H1 (cell line): ENCODE measurements around the gene NMB. TPM values are rescaled to one million over a fixed set of nuclear protein-coding genes. Genes with fewer than 3 reads are reported as not detected.

Source experiments
- CTCF ChIA-PET: fragments of 300-600 bp; sonication (Branson Sonifier 250); formaldehyde crosslinking; loops from one replicate; lab custom pipeline; 2021; ENCODE audit not compliant: partially characterized antibody; lab: Charles Lee
- POLR2A ChIA-PET: fragments of 300-600 bp; sonication (Branson Sonifier 250); formaldehyde crosslinking; loops from one replicate; lab custom pipeline; 2021; ENCODE audit warnings: inconsistent platforms; ENCODE audit not compliant: partially characterized antibody; lab: Charles Lee
- DNase-seq, 2 experiments: peaks; one replicate each; pipeline versions ENCODE4 v3.0.0 to v3.0.0-alpha.2; 2010 to 2022; ENCODE audit warnings: low spot score in 2 of 2, low read depth in 1 of 2, mixed read lengths in 1 of 2
- FAIRE-seq: peaks from 2 replicates; lab custom pipeline; 2011; peaks lifted over from hg19 to GRCh38; lab: Jason Lieb, UNC
- H2AFZ ChIP-seq: 2 replicates; pipeline ENCODE4 v1.8.1; 2012; ENCODE audit warnings: low read length, inconsistent platforms
- H2AK5ac ChIP-seq: 2 replicates; pipeline ENCODE4 v1.6.1; 2013; ENCODE audit warnings: low read depth, low read length
- H2BK120ac ChIP-seq: replicated peaks from 2 replicates; pipeline ENCODE3; 2013; ENCODE audit warnings: low read depth, low read length, inconsistent platforms
- H2BK12ac ChIP-seq: 2 replicates; pipeline ENCODE4 v1.6.1; 2013; ENCODE audit warnings: low read depth, low read length
- H2BK15ac ChIP-seq: 2 replicates; pipeline ENCODE4 v1.6.1; 2013; ENCODE audit warnings: low read length
- H2BK20ac ChIP-seq: 2 replicates; pipeline ENCODE4 v1.6.1; 2013; ENCODE audit warnings: low read length
- H2BK5ac ChIP-seq: 2 replicates; pipeline ENCODE4 v1.6.1; 2013; ENCODE audit warnings: low read depth, low read length
- H3K14ac ChIP-seq: 2 replicates; pipeline ENCODE4 v1.6.1; 2013; ENCODE audit warnings: inconsistent platforms; ENCODE audit not compliant: insufficient read length
- H3K18ac ChIP-seq: 2 replicates; pipeline ENCODE4 v1.6.1; 2013; ENCODE audit warnings: low read length; ENCODE audit errors: extremely low read depth
- H3K23ac ChIP-seq: 2 replicates; pipeline ENCODE4 v1.6.1; 2013; ENCODE audit warnings: inconsistent platforms; ENCODE audit not compliant: insufficient read length
- H3K23me2 ChIP-seq: 2 replicates; pipeline ENCODE4 v1.6.1; 2013; ENCODE audit warnings: low read depth, low read length
- H3K27ac ChIP-seq: 2 replicates; pipeline ENCODE4 v1.6.1; 2011; ENCODE audit warnings: low read depth, low read length, inconsistent platforms
- H3K27me3 ChIP-seq, 4 experiments: replicated peaks in 1 of 4; 1 replicate in 1 of 4; 2 replicates in 3 of 4; pipeline versions ENCODE4 v1.6.1 to v1.8.1; 2011 to 2013; ENCODE audit warnings: low read length in 3 of 4, mild to moderate bottlenecking in 3 of 4, inconsistent platforms in 2 of 4, mixed read lengths in 2 of 4, moderate library complexity in 1 of 4; ENCODE audit not compliant: control insufficient read depth in 3 of 4, insufficient read depth in 3 of 4; ENCODE audit errors: extremely low read depth in 1 of 4
- H3K36me3 ChIP-seq, 4 experiments: 2 replicates each; pipeline versions ENCODE4 v1.6.1 to v1.8.1; 2011 to 2013; ENCODE audit warnings: mild to moderate bottlenecking in 4 of 4, low read length in 3 of 4, moderate library complexity in 2 of 4, control low read depth in 1 of 4, inconsistent platforms in 1 of 4; ENCODE audit not compliant: insufficient read depth in 4 of 4, control insufficient read depth in 2 of 4
- H3K4ac ChIP-seq: replicated peaks from 2 replicates; pipeline ENCODE3; 2013; ENCODE audit warnings: low read length, low read depth, mixed read lengths, inconsistent platforms; ENCODE audit not compliant: insufficient read length
- H3K4me1 ChIP-seq, 4 experiments: replicated peaks in 1 of 4; 1 replicate in 1 of 4; 2 replicates in 3 of 4; pipeline versions ENCODE4 v1.6.1 to v1.8.1; 2011 to 2013; ENCODE audit warnings: low read length in 3 of 4, inconsistent platforms in 2 of 4, mixed read lengths in 1 of 4; ENCODE audit not compliant: insufficient read depth in 4 of 4, control insufficient read depth in 3 of 4
- H3K4me2 ChIP-seq, 2 experiments: 2 replicates each; pipeline versions ENCODE4 v1.6.1 to v1.8.1; 2011 to 2013; ENCODE audit warnings: low read depth in 2 of 2, low read length in 2 of 2, control low read depth in 1 of 2, inconsistent platforms in 1 of 2, mild to moderate bottlenecking in 1 of 2; ENCODE audit not compliant: insufficient read depth in 1 of 2
- H3K4me3 ChIP-seq, 4 experiments: fragments of 200-600, 300-600 bp in 1 of 4; sonication (generic), shearing (Covaris generic), sonication (Bioruptor Twin) in 1 of 4; 2 replicates each; pipeline versions ENCODE4 v1.5.1 to v1.8.1; 2011 to 2016; ENCODE audit warnings: low read length in 4 of 4, low read depth in 3 of 4, control low read depth in 2 of 4, inconsistent platforms in 2 of 4, mild to moderate bottlenecking in 2 of 4, mixed read lengths in 1 of 4, moderate library complexity in 1 of 4; ENCODE audit not compliant: insufficient read depth in 2 of 4; ENCODE audit errors: extremely low read depth in 1 of 4
- H3K56ac ChIP-seq: replicated peaks from 2 replicates; pipeline ENCODE3; 2013; ENCODE audit warnings: low read depth, mild to moderate bottlenecking, mixed read lengths, low read length, inconsistent platforms; ENCODE audit not compliant: insufficient read length
- H3K79me1 ChIP-seq: 2 replicates; pipeline ENCODE4 v1.6.1; 2013; ENCODE audit warnings: low read depth, low read length, control low read depth
- H3K79me2 ChIP-seq, 2 experiments: 2 replicates each; pipeline versions ENCODE4 v1.6.1 to v1.8.1; 2012 to 2013; ENCODE audit warnings: low read length in 2 of 2, mild to moderate bottlenecking in 2 of 2, inconsistent platforms in 1 of 2; ENCODE audit not compliant: insufficient read depth in 2 of 2, control insufficient read depth in 1 of 2
- H3K9ac ChIP-seq, 4 experiments: replicated peaks in 1 of 4; 1 replicate in 1 of 4; 2 replicates in 3 of 4; pipeline versions ENCODE4 v1.6.1 to v1.8.1; 2011 to 2013; ENCODE audit warnings: low read depth in 3 of 4, low read length in 3 of 4, control low read depth in 2 of 4, mild to moderate bottlenecking in 2 of 4, moderate library complexity in 2 of 4, inconsistent platforms in 1 of 4; ENCODE audit errors: extremely low read depth in 1 of 4
- H3K9me3 ChIP-seq, 2 experiments: 2 replicates each; pipeline versions ENCODE4 v1.6.1 to v1.8.1; 2012 to 2013; ENCODE audit warnings: mild to moderate bottlenecking in 2 of 2, moderate library complexity in 2 of 2, control low read depth in 1 of 2, inconsistent platforms in 1 of 2, low read depth in 1 of 2, low read length in 1 of 2, mixed read lengths in 1 of 2; ENCODE audit not compliant: insufficient read depth in 2 of 2
- H4K20me1 ChIP-seq, 2 experiments: replicated peaks in 1 of 2; 2 replicates each; pipeline versions ENCODE3 to v1.8.1; 2011 to 2013; ENCODE audit warnings: inconsistent platforms in 2 of 2, low read length in 2 of 2, mild to moderate bottlenecking in 1 of 2; ENCODE audit not compliant: insufficient read depth in 2 of 2, control insufficient read depth in 1 of 2
- H4K5ac ChIP-seq: 2 replicates; pipeline ENCODE4 v1.6.1; 2013; ENCODE audit warnings: low read length, low read depth, mixed read lengths, inconsistent platforms; ENCODE audit not compliant: insufficient read length
- H4K8ac ChIP-seq: 2 replicates; pipeline ENCODE4 v1.8.0; 2013; ENCODE audit warnings: mild to moderate bottlenecking, moderate library complexity, low read length, inconsistent platforms; ENCODE audit not compliant: insufficient read depth; ENCODE audit errors: extremely low read depth
- H4K91ac ChIP-seq: replicated peaks from 2 replicates; pipeline ENCODE3; 2013; ENCODE audit warnings: low read length, mixed read lengths, inconsistent platforms; ENCODE audit not compliant: insufficient read length
- GTF2F1 ChIP-seq: IDR thresholded peaks from 2 replicates; pipeline ENCODE4 v1.6.1; 2012; ENCODE audit warnings: low read depth, low read length, improper control_type of control experiment, borderline replicate concordance
- POLR2A ChIP-seq, 2 experiments: IDR thresholded peaks; 1 replicate in 1 of 2; 2 replicates in 1 of 2; pipeline ENCODE4 v1.6.1; 2011; ENCODE audit warnings: low read depth in 2 of 2, low read length in 2 of 2, mild to moderate bottlenecking in 2 of 2; ENCODE audit errors: control extremely low read depth in 1 of 2
- WGBS, 2 experiments: shearing (Covaris generic) in 1 of 2; methylation state at CpG; one replicate each; pipeline versions ENCODE4 v1.1.6 to v1.1.7; 2013 to 2015; ENCODE audit warnings: low lambda C conversion rate in 2 of 2, mixed read lengths in 2 of 2, inconsistent platforms in 1 of 2, low coverage in 1 of 2, missing lambda C conversion rate in 1 of 2; ENCODE audit not compliant: insufficient replicate concordance in 2 of 2, insufficient coverage in 1 of 2, insufficient read length in 1 of 2; ENCODE audit errors: extremely low coverage in 1 of 2, missing lambda C conversion rate in 1 of 2; 5-methylcytosine and 5-hydroxymethylcytosine counted together
- polyA plus RNA-seq, 7 experiments: library from polyadenylated mRNA; depleted of rRNA in 3 of 7; stranded (reverse) in 5 of 7; unstranded in 2 of 7; fragments of >200 nt in 5 of 7; fragments of 200-250 nt in 2 of 7; gene quantifications; 1 replicate in 5 of 7; 2 replicates in 1 of 7; 4 replicates in 1 of 7; pipeline versions ENCODE4 v1.2.1 to v1.2.3, GENCODE V29; 2011 to 2013; ENCODE audit warnings: missing spikeins in 2 of 7, mixed read lengths in 2 of 7
- total RNA-seq: library from RNA; stranded (reverse); fragmentation: NEBNext Ultra II Directional; extraction: Animal tissue kit (Norgen Biotek cat#: 25700); gene quantifications from 2 replicates; pipeline ENCODE4 v1.2.1, GENCODE V29; 2021

The NMB gene
- total and polyA plus RNA-seq, 2 of the 8 experiments (the other 6 are each of a cell fraction or from before 2014, with no cell fraction given) = 9.3 to 13.6 TPM

GRCh38 chr15:84605554-84605882 is 52.5 kb downstream of the NMB start:
- Histone ChIP-seq H2BK12ac (peak overlapping the region; percentile 7), H3K79me1 (peaks cover 7% of the 10 kb centered on the region), H3K56ac (no peak overlapping the region), H3K18ac (no peak overlapping the region; the same call in 1 of the 2 replicates), H4K91ac (no peak overlapping the region), H3K4me1 (peaks cover 9 to 28% (median 25%) of the 10 kb centered on the region in 4 experiments), H3K4ac (no peak overlapping the region), H3K14ac (no peak overlapping the region), H2AK5ac (no peak overlapping the region), H2BK120ac (no peak overlapping the region), H3K23ac (no peak overlapping the region), H2AFZ (no peak overlapping the region), H3K4me2 (peak overlapping the region; percentile 50 to 65; a peak in 3 of 4 replicates), H2BK15ac (no peak overlapping the region), H3K9ac (no peak overlapping the region; a peak in 1 of 7 replicates), H3K4me3 (peak overlapping the region in 2 of 4 experiments; percentile 18 to 47; a peak in 2 of 8 replicates), H3K79me2 (peaks cover 29 to 78% of the 10 kb centered on the region in 2 experiments), H3K9me3 (no peaks in the 10 kb centered on the region), H4K8ac (no peak overlapping the region), H2BK20ac (no peak overlapping the region), H4K20me1 (peaks cover 18 to 32% of the 10 kb centered on the region in 2 experiments), H3K36me3 (peaks cover 0 to 25% (median 12%) of the 10 kb centered on the region in 4 experiments; a peak in 5 of 8 replicates), H4K5ac (no peak overlapping the region), H3K27me3 (no peaks in the 10 kb centered on the region; a peak in 3 of 7 replicates), H3K23me2 (peaks cover 16% of the 10 kb centered on the region), H3K27ac (no peak overlapping the region), H2BK5ac (peak overlapping the region; percentile 73; the same call in 1 of the 2 replicates)
- DNase-seq (no peak), FAIRE-seq (no peak)
- 91% methylated on average over 2 of the region's 2 CpGs; no CpG with 5 or more reads in 1 of the 2 experiments for WGBS, 2 experiments
- TF ChIP-seq GTF2F1 (no peak), POLR2A (IDR thresholded peaks at IDR 0.05; ENCODE audit: control extremely low read depth in 1 of 2, low read depth in 2 of 2, low read length in 2 of 2) (0 out of 3 replicates have a peak, but pooled peaks of 1 of the 2 experiments have one; percentile 7)
- ChIA-PET CTCF (interaction anchor here (1.0 to 3.5 kb wide), 6 partner anchors 8 to 265 kb away, joined by 3 to 11 read pairs (median 4); no protein-coding TSS in a partner anchor), POLR2A (interaction anchor here (1.7 to 11.9 kb wide), 6 partner anchors 12 to 111 kb away, joined by 5 to 176 read pairs (median 11); partner anchors contain the start of genes SEC11A and WDR73)

Other genes with a start within 250 kb of the NMB start
- gene ZSCAN2, start 57.2 kb downstream of the NMB start, total RNA-seq = 37.3 and 52.4 TPM in 2 replicates
- 22.8 and 23.6 TPM in 2 replicates for gene ZSCAN2, start 57.2 kb downstream of the NMB start, polyA plus RNA-seq (2011; rRNA removed)
- gene WDR73, start 3.9 kb downstream of the NMB start, total RNA-seq = 21.0 and 23.1 TPM in 2 replicates
- gene WDR73, start 3.9 kb downstream of the NMB start, polyA plus RNA-seq (2011; rRNA removed) = 21.4 and 22.7 TPM in 2 replicates
- 250 and 268 TPM in 2 replicates for gene SEC11A, start 57.9 kb upstream of the NMB start, total RNA-seq
- 142 and 316 TPM in 2 replicates for gene SEC11A, start 57.9 kb upstream of the NMB start, polyA plus RNA-seq (2011; rRNA removed)
- gene ZNF592, start 90.4 kb upstream of the NMB start, total RNA-seq = 31.2 and 33.0 TPM in 2 replicates
- 14.2 and 15.9 TPM in 2 replicates for gene ZNF592, start 90.4 kb upstream of the NMB start, polyA plus RNA-seq (2011; rRNA removed)
- 16.0 and 19.2 TPM in 2 replicates for gene ALPK3, start 159.2 kb upstream of the NMB start, total RNA-seq
- 4.4 and 4.9 TPM in 2 replicates for gene ALPK3, start 159.2 kb upstream of the NMB start, polyA plus RNA-seq (2011; rRNA removed)
- not detected in 2 replicates for gene SLC28A1, start 226.5 kb upstream of the NMB start, total RNA-seq
- 0.03 and 0.09 TPM in 2 replicates for gene SLC28A1, start 226.5 kb upstream of the NMB start, polyA plus RNA-seq (2011; rRNA removed)